ENCODE measurements around the gene WNT1.
A peak's percentile ranks its signal among the peaks of the same experiment; 100 is the strongest.

WNT1 gene

DNA sequence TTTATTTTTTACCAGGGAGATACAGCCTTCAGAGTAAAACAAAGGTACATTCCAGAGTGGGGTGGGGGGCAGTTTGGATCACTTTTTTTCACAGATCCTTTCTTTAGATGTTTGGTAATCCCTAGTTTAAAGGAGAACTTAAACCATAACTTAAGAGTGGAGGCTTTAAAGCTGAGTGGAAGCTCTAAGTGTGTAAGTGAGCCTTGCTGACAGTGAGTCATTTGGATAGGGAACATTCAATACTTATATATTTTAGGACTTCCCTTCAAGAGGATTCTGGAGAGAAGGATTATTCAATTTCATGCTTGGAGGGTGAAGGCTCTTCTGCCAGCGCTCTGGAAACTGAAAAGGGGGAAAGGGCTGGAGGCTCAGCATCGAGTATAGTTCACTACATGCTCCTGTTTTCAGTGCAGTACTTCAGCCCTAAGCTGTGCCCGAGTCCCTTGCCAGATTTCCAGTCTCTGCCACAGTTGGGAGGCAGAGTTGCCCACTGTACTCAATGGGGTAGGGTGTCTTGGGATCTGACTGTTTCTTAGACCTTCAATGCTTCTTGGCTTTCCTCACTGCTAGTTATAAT is 32.1 kb downstream of the WNT1 start:
- H2AFZ ChIP-seq (ENCODE audit: low read depth, low read length): no peak overlapping the region
- H2BK12ac ChIP-seq (ENCODE audit: low read length in 2 of 2): no peak overlapping the region
- no peak overlapping the region for H4K8ac ChIP-seq (ENCODE audit: low read length)
- H3K27ac ChIP-seq (ENCODE audit: low read length, poor library complexity, severe bottlenecking): no peak overlapping the region
- no peak overlapping the region for H3K4me2 ChIP-seq (ENCODE audit: low read length, poor library complexity, severe bottlenecking)
- H3K9ac ChIP-seq (ENCODE audit: low read length): peak overlapping the region; percentile 32
- no peak overlapping the region for H3K18ac ChIP-seq (ENCODE audit: low read depth in 1 of 2, low read length in 2 of 2)
- H2BK15ac ChIP-seq (ENCODE audit: low read depth, poor library complexity, severe bottlenecking): no peak overlapping the region
- H3K27me3 ChIP-seq (ENCODE audit: control insufficient read depth in 1 of 2, insufficient read depth in 1 of 2, low read length in 2 of 2): no peaks in the 10 kb centered on the region
- H3K4ac ChIP-seq (ENCODE audit: low read depth in 1 of 2, low read length in 2 of 2): no peak overlapping the region
- peaks cover 22% of the 10 kb centered on the region for H3K79me1 ChIP-seq (replicated peaks; ENCODE audit: low read length, poor library complexity, severe bottlenecking)
- no peak overlapping the region for H2BK5ac ChIP-seq (ENCODE audit: low read depth, low read length, poor library complexity, severe bottlenecking)
- H3K9me3 ChIP-seq (ENCODE audit: control insufficient read depth, low read length): no peaks in the 10 kb centered on the region
- H4K91ac ChIP-seq (ENCODE audit: low read length): no peak overlapping the region
- H3K4me3 ChIP-seq (ENCODE audit: insufficient read depth in 1 of 2, low read depth in 1 of 2, low read length in 2 of 2): no peak overlapping the region
- no peak for DNase-seq
- no peak overlapping the region for H3K14ac ChIP-seq (ENCODE audit: low read length in 2 of 2)
- no peak overlapping the region for H3K23ac ChIP-seq (ENCODE audit: low read length in 2 of 2)
- no peaks in the 10 kb centered on the region for H3K4me1 ChIP-seq (ENCODE audit: control insufficient read depth, insufficient read depth, low read depth, low read length)
- peaks cover 18 to 63% of the 10 kb centered on the region in 2 experiments for H3K36me3 ChIP-seq (ENCODE audit: control insufficient read depth in 1 of 2, insufficient read depth in 2 of 2, low read depth in 1 of 2, low read length in 2 of 2)
- no peak overlapping the region for H2BK120ac ChIP-seq (ENCODE audit: low read depth, low read length)
- WGBS: 92% methylated on average over 3 of the region's 3 CpGs
- no peak overlapping the region for H2AK5ac ChIP-seq (ENCODE audit: low read length, severe bottlenecking)

DNA sequence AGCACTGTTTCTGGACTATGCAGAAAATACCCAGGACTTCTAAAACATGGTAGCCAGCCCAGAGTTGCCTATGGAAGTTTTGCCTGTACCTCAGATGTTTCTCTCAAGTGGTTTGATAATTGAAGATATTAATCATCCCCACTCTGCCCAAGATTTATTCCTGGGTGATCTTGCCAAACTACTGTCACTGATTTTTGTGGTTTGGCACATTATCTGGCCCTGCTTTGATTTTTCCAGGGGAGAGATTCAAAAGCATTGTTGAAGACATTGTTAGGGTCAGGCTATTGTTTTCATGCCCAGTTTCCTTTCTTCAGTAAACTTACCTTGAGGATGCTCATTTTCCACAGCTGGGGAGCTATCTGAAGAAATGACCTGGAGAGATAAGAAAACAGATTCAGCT is 34.6 kb downstream of the WNT1 start:
- no peak overlapping the region for H3K18ac ChIP-seq (ENCODE audit: low read depth in 1 of 2, low read length in 2 of 2)
- no peak overlapping the region for H3K4ac ChIP-seq (ENCODE audit: low read depth in 1 of 2, low read length in 2 of 2)
- no peak overlapping the region for H2BK15ac ChIP-seq (ENCODE audit: low read depth, poor library complexity, severe bottlenecking)
- no peak overlapping the region for H3K27ac ChIP-seq (ENCODE audit: low read length, poor library complexity, severe bottlenecking)
- no peak overlapping the region for H4K91ac ChIP-seq (ENCODE audit: low read length)
- H4K8ac ChIP-seq (ENCODE audit: low read length): no peak overlapping the region
- no peak overlapping the region for H3K14ac ChIP-seq (ENCODE audit: low read length in 2 of 2)
- H3K4me3 ChIP-seq (ENCODE audit: insufficient read depth in 1 of 2, low read depth in 1 of 2, low read length in 2 of 2): no peak overlapping the region
- H3K79me1 ChIP-seq (replicated peaks; ENCODE audit: low read length, poor library complexity, severe bottlenecking): peaks cover 33% of the 10 kb centered on the region
- H3K23ac ChIP-seq (ENCODE audit: low read length in 2 of 2): no peak overlapping the region
- H2AFZ ChIP-seq (ENCODE audit: low read depth, low read length): no peak overlapping the region
- H3K27me3 ChIP-seq (ENCODE audit: control insufficient read depth in 1 of 2, insufficient read depth in 1 of 2, low read length in 2 of 2): no peaks in the 10 kb centered on the region
- no peak overlapping the region for H3K4me2 ChIP-seq (ENCODE audit: low read length, poor library complexity, severe bottlenecking)
- H3K4me1 ChIP-seq (ENCODE audit: control insufficient read depth, insufficient read depth, low read depth, low read length): peaks cover 3% of the 10 kb centered on the region
- H2AK5ac ChIP-seq (ENCODE audit: low read length, severe bottlenecking): no peak overlapping the region
- DNase-seq: no peak
- H3K9ac ChIP-seq (ENCODE audit: low read length): peak overlapping the region; percentile 14
- H3K9me3 ChIP-seq (ENCODE audit: control insufficient read depth, low read length): no peaks in the 10 kb centered on the region
- H3K36me3 ChIP-seq (ENCODE audit: control insufficient read depth in 1 of 2, insufficient read depth in 2 of 2, low read depth in 1 of 2, low read length in 2 of 2): peaks cover 18 to 50% of the 10 kb centered on the region in 2 experiments
- H2BK5ac ChIP-seq (ENCODE audit: low read depth, low read length, poor library complexity, severe bottlenecking): no peak overlapping the region
- H2BK12ac ChIP-seq (ENCODE audit: low read length in 2 of 2): no peak overlapping the region
- H2BK120ac ChIP-seq (ENCODE audit: low read depth, low read length): no peak overlapping the region

DNA sequence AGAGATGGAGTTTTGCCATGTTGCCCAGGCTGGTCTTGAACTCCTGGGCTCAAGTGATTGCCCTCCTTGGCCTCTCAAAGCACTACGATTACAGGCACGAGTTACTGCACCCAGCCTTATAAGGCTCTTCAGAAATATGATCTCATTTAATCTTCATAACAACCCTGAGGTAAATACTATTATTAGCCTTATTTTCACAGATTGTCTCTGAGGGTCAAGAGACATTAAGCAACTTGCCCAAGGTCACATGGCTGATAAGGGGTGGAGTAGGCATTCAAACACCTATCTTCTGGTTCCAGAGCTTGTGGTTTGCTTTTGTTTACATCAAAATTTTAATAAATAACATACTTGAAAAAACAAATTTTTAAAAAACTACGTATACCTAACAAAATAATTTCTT is 35.3 kb downstream of the WNT1 start:
- H3K18ac ChIP-seq (ENCODE audit: low read depth in 1 of 2, low read length in 2 of 2): no peak overlapping the region
- H3K4ac ChIP-seq (ENCODE audit: low read depth in 1 of 2, low read length in 2 of 2): no peak overlapping the region
- no peak overlapping the region for H2AK5ac ChIP-seq (ENCODE audit: low read length, severe bottlenecking)
- H2BK120ac ChIP-seq (ENCODE audit: low read depth, low read length): no peak overlapping the region
- H3K79me1 ChIP-seq (replicated peaks; ENCODE audit: low read length, poor library complexity, severe bottlenecking): peaks cover 30% of the 10 kb centered on the region
- no peak overlapping the region for H3K23ac ChIP-seq (ENCODE audit: low read length in 2 of 2)
- no peak overlapping the region for H3K14ac ChIP-seq (ENCODE audit: low read length in 2 of 2)
- H3K27ac ChIP-seq (ENCODE audit: low read length, poor library complexity, severe bottlenecking): no peak overlapping the region
- no peak overlapping the region for H2AFZ ChIP-seq (ENCODE audit: low read depth, low read length)
- peaks cover 18 to 48% of the 10 kb centered on the region in 2 experiments for H3K36me3 ChIP-seq (ENCODE audit: control insufficient read depth in 1 of 2, insufficient read depth in 2 of 2, low read depth in 1 of 2, low read length in 2 of 2)
- H2BK15ac ChIP-seq (ENCODE audit: low read depth, poor library complexity, severe bottlenecking): no peak overlapping the region
- no peak overlapping the region for H3K9ac ChIP-seq (ENCODE audit: low read length)
- H4K91ac ChIP-seq (ENCODE audit: low read length): no peak overlapping the region
- no peak for DNase-seq
- no peaks in the 10 kb centered on the region for H3K27me3 ChIP-seq (ENCODE audit: control insufficient read depth in 1 of 2, insufficient read depth in 1 of 2, low read length in 2 of 2)
- peaks cover 3% of the 10 kb centered on the region for H3K4me1 ChIP-seq (ENCODE audit: control insufficient read depth, insufficient read depth, low read depth, low read length)
- no peaks in the 10 kb centered on the region for H3K9me3 ChIP-seq (ENCODE audit: control insufficient read depth, low read length)
- H3K4me3 ChIP-seq (ENCODE audit: insufficient read depth in 1 of 2, low read depth in 1 of 2, low read length in 2 of 2): no peak overlapping the region
- 86% methylated on average over 2 of the region's 3 CpGs for WGBS
- no peak overlapping the region for H2BK5ac ChIP-seq (ENCODE audit: low read depth, low read length, poor library complexity, severe bottlenecking)
- H4K8ac ChIP-seq (ENCODE audit: low read length): no peak overlapping the region
- no peak overlapping the region for H2BK12ac ChIP-seq (ENCODE audit: low read length in 2 of 2)
- no peak overlapping the region for H3K4me2 ChIP-seq (ENCODE audit: low read length, poor library complexity, severe bottlenecking)

DNA sequence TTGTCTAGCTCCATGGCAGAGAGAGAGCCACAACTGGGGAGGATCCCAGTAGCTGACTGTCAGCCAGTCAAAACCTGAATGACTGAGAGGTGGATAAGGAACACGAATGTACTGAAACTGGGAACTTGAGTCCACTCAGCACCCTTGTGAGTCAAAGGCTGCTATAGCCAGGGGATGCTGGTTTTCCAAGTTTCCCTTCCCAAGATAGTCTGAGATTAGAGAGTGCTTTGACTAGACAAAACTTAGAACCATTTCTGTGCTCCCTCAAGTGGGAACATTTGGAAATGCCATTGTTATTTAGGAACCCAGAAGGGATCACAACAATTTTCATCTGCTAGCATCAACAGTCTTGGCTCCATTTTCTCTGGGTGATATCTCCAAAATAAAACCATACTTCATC is 36.4 kb downstream of the WNT1 start:
- 69% methylated on average over 1 of the region's 1 CpG for WGBS
- no peak overlapping the region for H2BK120ac ChIP-seq (ENCODE audit: low read depth, low read length)
- H2BK5ac ChIP-seq (ENCODE audit: low read depth, low read length, poor library complexity, severe bottlenecking): no peak overlapping the region

More for the DNA sequence above, 36.4 kb downstream of the WNT1 start:
- no peak overlapping the region for H3K4me2 ChIP-seq (ENCODE audit: low read length, poor library complexity, severe bottlenecking)
- H2BK12ac ChIP-seq (ENCODE audit: low read length in 2 of 2): peak overlapping the region in 1 of 2 experiments; percentile 57
- no peak overlapping the region for H3K4ac ChIP-seq (ENCODE audit: low read depth in 1 of 2, low read length in 2 of 2)
- H3K36me3 ChIP-seq (ENCODE audit: control insufficient read depth in 1 of 2, insufficient read depth in 2 of 2, low read depth in 1 of 2, low read length in 2 of 2): peaks cover 18 to 38% of the 10 kb centered on the region in 2 experiments
- no peaks in the 10 kb centered on the region for H3K9me3 ChIP-seq (ENCODE audit: control insufficient read depth, low read length)
- DNase-seq: peak; percentile 63
- H2AFZ ChIP-seq (ENCODE audit: low read depth, low read length): no peak overlapping the region
- peaks cover 27% of the 10 kb centered on the region for H3K79me1 ChIP-seq (replicated peaks; ENCODE audit: low read length, poor library complexity, severe bottlenecking)
- peak overlapping the region; percentile 34 for H3K9ac ChIP-seq (ENCODE audit: low read length)
- H3K14ac ChIP-seq (ENCODE audit: low read length in 2 of 2): no peak overlapping the region
- no peak overlapping the region for H3K18ac ChIP-seq (ENCODE audit: low read depth in 1 of 2, low read length in 2 of 2)
- peaks cover 5% of the 10 kb centered on the region for H3K4me1 ChIP-seq (ENCODE audit: control insufficient read depth, insufficient read depth, low read depth, low read length)
- no peak overlapping the region for H4K8ac ChIP-seq (ENCODE audit: low read length)
- H2BK15ac ChIP-seq (ENCODE audit: low read depth, poor library complexity, severe bottlenecking): no peak overlapping the region
- no peak overlapping the region for H3K23ac ChIP-seq (ENCODE audit: low read length in 2 of 2)
- H3K27ac ChIP-seq (ENCODE audit: low read length, poor library complexity, severe bottlenecking): no peak overlapping the region
- no peak overlapping the region for H2AK5ac ChIP-seq (ENCODE audit: low read length, severe bottlenecking)
- no peak overlapping the region for H4K91ac ChIP-seq (ENCODE audit: low read length)
- H3K27me3 ChIP-seq (ENCODE audit: control insufficient read depth in 1 of 2, insufficient read depth in 1 of 2, low read length in 2 of 2): no peaks in the 10 kb centered on the region
- no peak overlapping the region for H3K4me3 ChIP-seq (ENCODE audit: insufficient read depth in 1 of 2, low read depth in 1 of 2, low read length in 2 of 2)

Measured in mesenchymal stem cell (in vitro differentiated cells and primary cell).